Suprapubic skin (tissue), 3 donors: Measurements from ENCODE around the gene SVIL.

ENCODE experiments used
- CTCF ChIP-seq, 2 donors: fragments of 200-600 bp in 1 of 2; fragments of 450-650 bp in 1 of 2; sonication (generic) in 1 of 2; IDR thresholded peaks; one replicate each; pipeline ENCODE4 v1.5.1; 2016 to 2019; ENCODE audit warnings: antibody characterized with exemption in 2 of 2, mild to moderate bottlenecking in 1 of 2, moderate library complexity in 1 of 2
- POLR2A ChIP-seq, 2 donors: fragments of 450-650 bp; IDR thresholded peaks; one replicate each; pipeline ENCODE4 v1.6.1; 2017; ENCODE audit warnings: antibody characterized with exemption in 2 of 2, mild to moderate bottlenecking in 2 of 2, moderate library complexity in 2 of 2

- TF ChIP-seq CTCF (IDR thresholded peaks at IDR 0.05) (no peak), POLR2A (IDR thresholded peaks at IDR 0.05) (no peak)
Measured at GRCh38 chr10:29543715-29544114, 91.1 kb downstream of the SVIL start.
